Liver (tissue), 9 donors: ENCODE measurements around the gene BANK1. TPM values are rescaled to one million over a fixed set of nuclear protein-coding genes. Genes with fewer than 3 reads are reported as not detected.

ENCODE experiments used
- DNase-seq: peaks from one replicate; pipeline ENCODE4 v3.0.0-alpha.2; 2017; ENCODE audit warnings: low spot score
- H3K27ac ChIP-seq, 2 donors: one replicate each; pipeline ENCODE4 v1.7.0; 2013; ENCODE audit warnings: inconsistent platforms in 2 of 2, low read length in 2 of 2, control low read depth in 1 of 2, low read depth in 1 of 2, mild to moderate bottlenecking in 1 of 2
- H3K27me3 ChIP-seq, 4 donors: one replicate each; pipeline versions ENCODE4 v1.6.1 to v1.7.0; 2013; ENCODE audit warnings: low read length in 3 of 4, inconsistent platforms in 1 of 4, mild to moderate bottlenecking in 1 of 4, moderate library complexity in 1 of 4; ENCODE audit not compliant: control insufficient read depth in 4 of 4, insufficient read depth in 4 of 4
- H3K36me3 ChIP-seq, 4 donors: one replicate each; pipeline versions ENCODE4 v1.6.1 to v1.7.0; 2013; ENCODE audit warnings: low read length in 3 of 4, mild to moderate bottlenecking in 3 of 4, low read depth in 1 of 4, moderate library complexity in 1 of 4; ENCODE audit not compliant: control insufficient read depth in 4 of 4, insufficient read depth in 3 of 4
- H3K4me1 ChIP-seq, 4 donors: one replicate each; pipeline versions ENCODE4 v1.6.1 to v1.7.0; 2013; ENCODE audit warnings: low read length in 3 of 4, mild to moderate bottlenecking in 3 of 4, moderate library complexity in 1 of 4; ENCODE audit not compliant: control insufficient read depth in 4 of 4, insufficient read depth in 4 of 4
- H3K4me3 ChIP-seq, 3 donors: one replicate each; pipeline versions ENCODE4 v1.6.1 to v1.7.0; 2013; ENCODE audit warnings: low read length in 3 of 3, control low read depth in 1 of 3, low read depth in 1 of 3, mild to moderate bottlenecking in 1 of 3
- H3K9ac ChIP-seq, 2 donors: one replicate each; pipeline ENCODE4 v1.7.0; 2013; ENCODE audit warnings: low read length in 2 of 2, mild to moderate bottlenecking in 2 of 2, moderate library complexity in 2 of 2, control low read depth in 1 of 2, low read depth in 1 of 2
- H3K9me3 ChIP-seq, 4 donors: one replicate each; pipeline versions ENCODE4 v1.6.1 to v1.7.0; 2013; ENCODE audit warnings: low read length in 3 of 4; ENCODE audit not compliant: control insufficient read depth in 4 of 4
- CTCF ChIP-seq: fragments of 150-350 bp; IDR thresholded peaks from 2 replicates; pipeline ENCODE4 v1.5.1; 2017; ENCODE audit warnings: improper control_type of control experiment, low read depth, low read length; ENCODE audit not compliant: missing input control
- EGR1 ChIP-seq, 2 donors: IDR thresholded peaks; 2 replicates each; pipeline ENCODE4 v1.6.1; 2016 to 2018; ENCODE audit warnings: antibody characterized with exemption in 2 of 2, low read depth in 2 of 2
- FOXA1 ChIP-seq: IDR thresholded peaks from 2 replicates; pipeline ENCODE4 v1.6.1; 2016; ENCODE audit warnings: antibody characterized with exemption
- FOXA2 ChIP-seq: IDR thresholded peaks from 2 replicates; pipeline ENCODE4 v1.6.1; 2016; ENCODE audit warnings: antibody characterized with exemption
- GABPA ChIP-seq, 2 donors: IDR thresholded peaks in 1 of 2; conservative IDR thresholded peaks in 1 of 2; 2 replicates each; pipeline ENCODE4 v1.6.1; 2016; ENCODE audit warnings: antibody characterized with exemption in 2 of 2, mild to moderate bottlenecking in 1 of 2, moderate library complexity in 1 of 2
- HNF4A ChIP-seq, 2 donors: conservative IDR thresholded peaks; 2 replicates each; pipeline ENCODE4 v1.6.1; 2016; ENCODE audit warnings: antibody characterized with exemption in 2 of 2, mild to moderate bottlenecking in 2 of 2
- HNF4G ChIP-seq: IDR thresholded peaks from 2 replicates; pipeline ENCODE4 v1.6.1; 2016; ENCODE audit warnings: antibody characterized with exemption
- JUND ChIP-seq, 2 donors: IDR thresholded peaks; 2 replicates each; pipeline ENCODE4 v1.6.1; 2016; ENCODE audit warnings: antibody characterized with exemption in 2 of 2
- NR2F2 ChIP-seq: IDR thresholded peaks from 2 replicates; pipeline ENCODE4 v1.6.1; 2016; ENCODE audit warnings: antibody characterized with exemption
- RAD21 ChIP-seq, 2 donors: IDR thresholded peaks; 2 replicates each; pipeline ENCODE4 v1.6.1; 2016; ENCODE audit warnings: antibody characterized with exemption in 2 of 2, mild to moderate bottlenecking in 2 of 2
- RXRA ChIP-seq, 2 donors: IDR thresholded peaks; 2 replicates each; pipeline ENCODE4 v1.6.1; 2017 to 2018; ENCODE audit warnings: antibody characterized with exemption in 2 of 2, mild to moderate bottlenecking in 1 of 2
- SP1 ChIP-seq: IDR thresholded peaks from 2 replicates; pipeline ENCODE4 v1.6.1; 2018; ENCODE audit warnings: antibody characterized with exemption, mild to moderate bottlenecking
- TAF1 ChIP-seq: conservative IDR thresholded peaks from 2 replicates; pipeline ENCODE4 v1.6.1; 2016; ENCODE audit warnings: antibody characterized with exemption, mild to moderate bottlenecking
- WGBS: extraction: QIAGEN DNeasy Blood & Tissue Kit; methylation state at CpG from one replicate; pipeline ENCODE4 v1.1.7; 2013; 5-methylcytosine and 5-hydroxymethylcytosine counted together
- polyA plus RNA-seq, 2 donors: library from polyadenylated mRNA; stranded (reverse) in 1 of 2; unstranded in 1 of 2; fragments of 200-250 nt in 1 of 2; fragments of >200 nt in 1 of 2; fragmentation: Nextera tagmentation in 1 of 2; extraction: Ambion mirVana in 1 of 2; gene quantifications; one replicate each; pipeline versions ENCODE4 v1.2.1 to v1.2.3, GENCODE V29; 2013 to 2015
- total RNA-seq, 2 donors: library from RNA; depleted of rRNA; stranded (reverse); fragments of >200 nt; gene quantifications; one replicate each; pipeline ENCODE4 v1.2.3, GENCODE V29; 2014
- TF ChIP-seq, protein P1 (sequence below): IDR thresholded peaks from 2 replicates; pipeline ENCODE4 v1.6.1; 2016; ENCODE audit warnings: antibody characterized with exemption
- TF ChIP-seq, protein P2 (sequence below): IDR thresholded peaks from 2 replicates; pipeline ENCODE4 v1.6.1; 2016; ENCODE audit warnings: antibody characterized with exemption, mild to moderate bottlenecking
- TF ChIP-seq, protein P3 (sequence below): IDR thresholded peaks from 2 replicates; pipeline ENCODE4 v1.6.1; 2016; ENCODE audit warnings: antibody characterized with exemption
- TF ChIP-seq, protein P4 (sequence below): IDR thresholded peaks from 2 replicates; pipeline ENCODE4 v1.6.1; 2016; ENCODE audit warnings: antibody characterized with exemption
- donor health status: healthy.
- donor health status: healthy.
- donor health status: healthy.
- donor health status: healthy.
- donor health status: healthy.

BANK1 gene
- total and polyA plus RNA-seq, 4 donors = 0.06 to 1.7 (median 0.35) TPM

- Histone ChIP-seq H3K4me1 (no peaks in the 10 kb centered on the region), H3K9me3 (no peaks in the 10 kb centered on the region), H3K27ac (no peak overlapping the region), H3K9ac (no peak overlapping the region), H3K36me3 (no peaks in the 10 kb centered on the region), H3K27me3 (no peaks in the 10 kb centered on the region), H3K4me3 (no peak overlapping the region)
- TF ChIP-seq CTCF (no peak), FOXA2 (no peak), RXRA (IDR thresholded peaks at IDR 0.05) (no peak), HNF4G (no peak), GABPA (IDR thresholded peaks at IDR 0.05 in 1 of 2, conservative IDR thresholded peaks at IDR 0.05 in 1 of 2) (no peak), EGR1 (IDR thresholded peaks at IDR 0.05; ENCODE audit: low read depth in 2 of 2) (no peak), HNF4A (conservative IDR thresholded peaks at IDR 0.05) (no peak), FOXA1 (no peak), JUND (IDR thresholded peaks at IDR 0.05) (no peak)
- TF ChIP-seq, protein P1, sequence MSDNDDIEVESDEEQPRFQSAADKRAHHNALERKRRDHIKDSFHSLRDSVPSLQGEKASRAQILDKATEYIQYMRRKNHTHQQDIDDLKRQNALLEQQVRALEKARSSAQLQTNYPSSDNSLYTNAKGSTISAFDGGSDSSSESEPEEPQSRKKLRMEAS = no peak
- TF ChIP-seq, protein P2, sequence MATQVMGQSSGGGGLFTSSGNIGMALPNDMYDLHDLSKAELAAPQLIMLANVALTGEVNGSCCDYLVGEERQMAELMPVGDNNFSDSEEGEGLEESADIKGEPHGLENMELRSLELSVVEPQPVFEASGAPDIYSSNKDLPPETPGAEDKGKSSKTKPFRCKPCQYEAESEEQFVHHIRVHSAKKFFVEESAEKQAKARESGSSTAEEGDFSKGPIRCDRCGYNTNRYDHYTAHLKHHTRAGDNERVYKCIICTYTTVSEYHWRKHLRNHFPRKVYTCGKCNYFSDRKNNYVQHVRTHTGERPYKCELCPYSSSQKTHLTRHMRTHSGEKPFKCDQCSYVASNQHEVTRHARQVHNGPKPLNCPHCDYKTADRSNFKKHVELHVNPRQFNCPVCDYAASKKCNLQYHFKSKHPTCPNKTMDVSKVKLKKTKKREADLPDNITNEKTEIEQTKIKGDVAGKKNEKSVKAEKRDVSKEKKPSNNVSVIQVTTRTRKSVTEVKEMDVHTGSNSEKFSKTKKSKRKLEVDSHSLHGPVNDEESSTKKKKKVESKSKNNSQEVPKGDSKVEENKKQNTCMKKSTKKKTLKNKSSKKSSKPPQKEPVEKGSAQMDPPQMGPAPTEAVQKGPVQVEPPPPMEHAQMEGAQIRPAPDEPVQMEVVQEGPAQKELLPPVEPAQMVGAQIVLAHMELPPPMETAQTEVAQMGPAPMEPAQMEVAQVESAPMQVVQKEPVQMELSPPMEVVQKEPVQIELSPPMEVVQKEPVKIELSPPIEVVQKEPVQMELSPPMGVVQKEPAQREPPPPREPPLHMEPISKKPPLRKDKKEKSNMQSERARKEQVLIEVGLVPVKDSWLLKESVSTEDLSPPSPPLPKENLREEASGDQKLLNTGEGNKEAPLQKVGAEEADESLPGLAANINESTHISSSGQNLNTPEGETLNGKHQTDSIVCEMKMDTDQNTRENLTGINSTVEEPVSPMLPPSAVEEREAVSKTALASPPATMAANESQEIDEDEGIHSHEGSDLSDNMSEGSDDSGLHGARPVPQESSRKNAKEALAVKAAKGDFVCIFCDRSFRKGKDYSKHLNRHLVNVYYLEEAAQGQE = no peak
- WGBS = 63% methylated on average over 1 of the region's 1 CpG
- no peak for DNase-seq
Observed at GRCh38 chr4:101843054-101843453, 52.5 kb downstream of the BANK1 start.

DNA sequence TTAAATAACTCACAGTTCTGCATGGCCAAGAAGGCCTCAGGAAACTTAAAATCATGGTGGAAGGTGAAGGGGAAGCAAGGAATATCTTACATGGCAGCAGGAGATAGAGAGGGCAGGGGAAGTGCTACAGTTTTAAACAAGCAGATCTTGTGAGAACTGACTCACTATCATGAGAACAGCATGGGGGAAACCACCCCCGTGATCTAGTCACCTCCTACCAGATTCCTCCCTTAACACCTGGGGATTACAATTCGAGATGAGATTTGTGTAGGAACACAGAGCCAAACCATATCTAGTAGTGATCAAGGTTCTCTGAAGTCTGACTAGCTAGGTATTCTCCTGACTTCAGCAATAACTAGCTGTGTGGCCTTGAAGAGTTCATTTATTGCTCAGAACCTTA is 56.0 kb downstream of the BANK1 start:
- no peaks in the 10 kb centered on the region for H3K4me1 ChIP-seq
- no peak overlapping the region for H3K4me3 ChIP-seq
- no peak overlapping the region for H3K27ac ChIP-seq
- DNase-seq = no peak
- 62% methylated on average over 2 of the region's 2 CpGs for WGBS
- H3K9ac ChIP-seq = no peak overlapping the region
- H3K36me3 ChIP-seq = no peaks in the 10 kb centered on the region
- no peaks in the 10 kb centered on the region for H3K27me3 ChIP-seq
- TF ChIP-seq, protein P3, sequence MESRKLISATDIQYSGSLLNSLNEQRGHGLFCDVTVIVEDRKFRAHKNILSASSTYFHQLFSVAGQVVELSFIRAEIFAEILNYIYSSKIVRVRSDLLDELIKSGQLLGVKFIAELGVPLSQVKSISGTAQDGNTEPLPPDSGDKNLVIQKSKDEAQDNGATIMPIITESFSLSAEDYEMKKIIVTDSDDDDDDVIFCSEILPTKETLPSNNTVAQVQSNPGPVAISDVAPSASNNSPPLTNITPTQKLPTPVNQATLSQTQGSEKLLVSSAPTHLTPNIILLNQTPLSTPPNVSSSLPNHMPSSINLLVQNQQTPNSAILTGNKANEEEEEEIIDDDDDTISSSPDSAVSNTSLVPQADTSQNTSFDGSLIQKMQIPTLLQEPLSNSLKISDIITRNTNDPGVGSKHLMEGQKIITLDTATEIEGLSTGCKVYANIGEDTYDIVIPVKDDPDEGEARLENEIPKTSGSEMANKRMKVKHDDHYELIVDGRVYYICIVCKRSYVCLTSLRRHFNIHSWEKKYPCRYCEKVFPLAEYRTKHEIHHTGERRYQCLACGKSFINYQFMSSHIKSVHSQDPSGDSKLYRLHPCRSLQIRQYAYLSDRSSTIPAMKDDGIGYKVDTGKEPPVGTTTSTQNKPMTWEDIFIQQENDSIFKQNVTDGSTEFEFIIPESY = no peak
- TF ChIP-seq, protein P4, sequence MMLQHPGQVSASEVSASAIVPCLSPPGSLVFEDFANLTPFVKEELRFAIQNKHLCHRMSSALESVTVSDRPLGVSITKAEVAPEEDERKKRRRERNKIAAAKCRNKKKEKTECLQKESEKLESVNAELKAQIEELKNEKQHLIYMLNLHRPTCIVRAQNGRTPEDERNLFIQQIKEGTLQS = no peak
- TF ChIP-seq, protein P1 = no peak
- TF ChIP-seq FOXA1 (no peak), JUND (IDR thresholded peaks at IDR 0.05) (no peak), SP1 (no peak), FOXA2 (no peak), CTCF (no peak), GABPA (IDR thresholded peaks at IDR 0.05 in 1 of 2, conservative IDR thresholded peaks at IDR 0.05 in 1 of 2) (no peak), RAD21 (IDR thresholded peaks at IDR 0.05) (no peak), TAF1 (no peak), RXRA (IDR thresholded peaks at IDR 0.05) (no peak), EGR1 (IDR thresholded peaks at IDR 0.05; ENCODE audit: low read depth in 2 of 2) (no peak), HNF4G (no peak), NR2F2 (no peak)
- no peaks in the 10 kb centered on the region for H3K9me3 ChIP-seq
